CD4-positive, alpha-beta memory T cell (primary cell): ENCODE measurements around the gene COX7A2. TPM values are rescaled to one million over a fixed set of nuclear protein-coding genes. Genes with fewer than 3 reads are reported as not detected.

Experiments
- CTCF ChIA-PET: fragments of 350-600 bp; sonication (Branson Sonifier 250); formaldehyde crosslinking; loops from one replicate; lab custom pipeline; 2021; ENCODE audit warnings: inconsistent platforms; ENCODE audit not compliant: partially characterized antibody; lab: Charles Lee
- POLR2A ChIA-PET: fragments of 350-600 bp; sonication (Branson Sonifier 250); formaldehyde crosslinking; loops from one replicate; lab custom pipeline; 2021; ENCODE audit not compliant: partially characterized antibody; lab: Charles Lee
- DNase-seq, 5 donors: peaks; one replicate each; pipeline versions ENCODE4 v3.0.0 to v3.0.0-alpha.2; 2020 to 2022; ENCODE audit warnings: mixed read lengths in 1 of 5
- H3K27ac ChIP-seq: one replicate; pipeline ENCODE4 v1.7.0; 2013; ENCODE audit warnings: low read depth, low read length
- H3K27me3 ChIP-seq: 2 replicates; pipeline ENCODE4 v1.7.0; 2013; ENCODE audit warnings: mild to moderate bottlenecking, low read length, moderate library complexity; ENCODE audit not compliant: insufficient read depth
- H3K36me3 ChIP-seq: 2 replicates; pipeline ENCODE4 v1.7.0; 2013; ENCODE audit warnings: mild to moderate bottlenecking, low read length, moderate library complexity; ENCODE audit not compliant: insufficient read depth
- H3K4me1 ChIP-seq: 2 replicates; pipeline ENCODE4 v1.7.0; 2013; ENCODE audit warnings: mild to moderate bottlenecking, low read length, moderate library complexity; ENCODE audit not compliant: insufficient read depth
- H3K4me3 ChIP-seq, 2 donors: one replicate each; pipeline ENCODE4 v1.7.0; 2013; ENCODE audit warnings: low read length in 2 of 2, mild to moderate bottlenecking in 1 of 2
- H3K9me3 ChIP-seq, 2 donors: one replicate each; pipeline ENCODE4 v1.7.0; 2013; ENCODE audit warnings: low read length in 2 of 2, control low read depth in 1 of 2; ENCODE audit not compliant: control insufficient read depth in 1 of 2
- H3K27ac Mint-ChIP-seq, 7 donors: one replicate each; pipeline ENCODE4 v1.8.0; 2020 to 2021; ENCODE audit warnings: mixed read lengths in 7 of 7, mild to moderate bottlenecking in 6 of 7, inconsistent platforms in 3 of 7, moderate library complexity in 3 of 7
- H3K27me3 Mint-ChIP-seq, 2 donors: one replicate each; pipeline ENCODE4 v1.8.0; 2020 to 2021; ENCODE audit warnings: mixed read lengths in 2 of 2
- H3K36me3 Mint-ChIP-seq, 2 donors: one replicate each; pipeline ENCODE4 v1.8.0; 2020 to 2021; ENCODE audit warnings: mixed read lengths in 2 of 2, inconsistent platforms in 1 of 2, mild to moderate bottlenecking in 1 of 2
- H3K4me1 Mint-ChIP-seq, 4 donors: one replicate each; pipeline ENCODE4 v1.8.0; 2020 to 2021; ENCODE audit warnings: mixed read lengths in 4 of 4, mild to moderate bottlenecking in 1 of 4
- H3K4me3 Mint-ChIP-seq, 8 donors: one replicate each; pipeline ENCODE4 v1.8.0; 2020 to 2021; ENCODE audit warnings: mixed read lengths in 8 of 8, mild to moderate bottlenecking in 7 of 8, moderate library complexity in 6 of 8, inconsistent platforms in 3 of 8
- H3K9me3 Mint-ChIP-seq, 8 donors: one replicate each; pipeline ENCODE4 v1.8.0; 2020 to 2021; ENCODE audit warnings: mixed read lengths in 8 of 8, mild to moderate bottlenecking in 5 of 8, inconsistent platforms in 3 of 8, moderate library complexity in 1 of 8
- intact Hi-C: fragments of 100-400 bp; cut with micrococcal nuclease; formaldehyde crosslinking; loops from one replicate; pipeline ENCODE4 v1.15.1; 2023
- polyA plus RNA-seq, 2 donors: library from polyadenylated mRNA; unstranded; fragments of 300-500 nt; fragmentation: Illumina TruSeq; gene quantifications; one replicate each; pipeline ENCODE4 v1.2.3, GENCODE V29; 2021
- total RNA-seq, 2 experiments: library from RNA; stranded (reverse); gene quantifications; one replicate each; pipeline ENCODE4 v1.2.3, GENCODE V29; 2021

The COX7A2 gene
- total and polyA plus RNA-seq, 4 experiments from 2014 or later = 188 to 1,007 (median 505) TPM

- H3K27me3 ChIP-seq = peaks cover 32% of the 10 kb centered on the region
- ChIA-PET CTCF (interaction anchor here (0.6 to 10.7 kb wide), 38 partner anchors 9 to 1556 kb away, joined by 3 to 281 read pairs (median 4); partner anchors contain the start of gene COX7A2), POLR2A (interaction anchor here (0.6 to 1.5 kb wide), 3 partner anchors 35 to 1554 kb away, joined by 3 to 4 read pairs (median 4); partner anchors contain the start of gene COX7A2)
- intact Hi-C loops = loop anchor here (1.0 kb wide), 4 partner anchors 35 to 1533 kb away; partner anchors contain the start of gene COX7A2
- Mint-ChIP-seq H3K27ac (peak overlapping the region in 4 of 7 donors; percentile 48 to 87 (median 54)), H3K9me3 (peaks cover 0 to 2% (median 0%) of the 10 kb centered on the region in 8 donors), H3K36me3 (no peaks in the 10 kb centered on the region), H3K4me3 (peak overlapping the region; percentile 70 to 91 (median 82)), H3K4me1 (peaks cover 35 to 54% (median 47%) of the 10 kb centered on the region in 4 donors), H3K27me3 (peaks cover 51 to 62% of the 10 kb centered on the region in 2 donors)
- no peaks in the 10 kb centered on the region for H3K36me3 ChIP-seq
- H3K27ac ChIP-seq = no peak overlapping the region
- peaks cover 50% of the 10 kb centered on the region for H3K4me1 ChIP-seq
- H3K4me3 ChIP-seq = peak overlapping the region; percentile 24 to 30
- no peaks in the 10 kb centered on the region for H3K9me3 ChIP-seq
- peak; percentile 73 to 78 (median 74) for DNase-seq
Observed at GRCh38 chr6:75208298-75209183, 35.1 kb downstream of the COX7A2 start.

GRCh38 chr6:75206576-75207342 lies 36.8 kb downstream of the COX7A2 start:
- peak in 2 of 5 donors; percentile 14 to 28 for DNase-seq
- Histone ChIP-seq H3K4me3 (no peak overlapping the region), H3K36me3 (no peaks in the 10 kb centered on the region), H3K27me3 (peaks cover 39% of the 10 kb centered on the region), H3K9me3 (no peaks in the 10 kb centered on the region), H3K27ac (no peak overlapping the region), H3K4me1 (peaks cover 50% of the 10 kb centered on the region)
- H3K4me3 Mint-ChIP-seq = peak overlapping the region; percentile 70 to 91 (median 82)
- peak overlapping the region in 1 of 7 donors; percentile 54 for H3K27ac Mint-ChIP-seq
- H3K4me1 Mint-ChIP-seq = peaks cover 35 to 65% (median 50%) of the 10 kb centered on the region in 4 donors
- H3K9me3 Mint-ChIP-seq = peaks cover 0 to 2% (median 0%) of the 10 kb centered on the region in 8 donors
- ChIA-PET POLR2A (no interaction called here), CTCF (interaction anchor here (0.8 to 10.7 kb wide), 7 partner anchors 9 to 1531 kb away, joined by 3 to 281 read pairs (median 72); no protein-coding TSS in a partner anchor)
- peaks cover 63 to 68% of the 10 kb centered on the region in 2 donors for H3K27me3 Mint-ChIP-seq
- H3K36me3 Mint-ChIP-seq = no peaks in the 10 kb centered on the region
- intact Hi-C loops = no loop called here

- Histone ChIP-seq H3K36me3 (no peaks in the 10 kb centered on the region), H3K27me3 (peaks cover 39% of the 10 kb centered on the region), H3K27ac (no peak within 1 kb of the TSS), H3K4me1 (peaks cover 50% of the 10 kb centered on the region), H3K9me3 (no peaks in the 10 kb centered on the region), H3K4me3 (peak within 1 kb of the TSS in 1 of 2 donors; percentile 31)
- Mint-ChIP-seq H3K9me3 (peaks cover 0 to 2% (median 0%) of the 10 kb centered on the region in 8 donors), H3K4me3 (peak within 1 kb of the TSS; percentile 77 to 91 (median 82)), H3K27me3 (peaks cover 65 to 69% of the 10 kb centered on the region in 2 donors), H3K4me1 (peaks cover 35 to 65% (median 50%) of the 10 kb centered on the region in 4 donors), H3K27ac (peak within 1 kb of the TSS in 1 of 7 donors; percentile 3), H3K36me3 (no peaks in the 10 kb centered on the region)
- ChIA-PET POLR2A (no interaction called here), CTCF (interaction anchor here (9.5 to 10.7 kb wide), 2 partner anchors 1114 to 1465 kb away, joined by 80 to 281 read pairs; no protein-coding TSS in a partner anchor)
- DNase-seq = peak in 4 of 5 donors; percentile 7 to 35 (median 12)
- intact Hi-C loops = no loop called here
Observed at GRCh38 chr6:75205776-75206575, 37.6 kb downstream of the COX7A2 start, which contains the start of gene COL12A1. TSS of gene COL12A1 (minus strand) at chr6:75206053. CDS start at chr6:75202792, 3,261 bp downstream.

GRCh38 chr6:75204959-75205775 lies 38.4 kb downstream of the COX7A2 start:
- CTCF ChIA-PET = interaction anchor here (0.9 to 10.7 kb wide), 5 partner anchors 14 to 1528 kb away, joined by 3 to 281 read pairs (median 5); no protein-coding TSS in a partner anchor
- H3K4me1 ChIP-seq = peaks cover 50% of the 10 kb centered on the region
- H3K9me3 ChIP-seq = no peaks in the 10 kb centered on the region
- H3K27ac ChIP-seq = no peak overlapping the region
- Mint-ChIP-seq H3K9me3 (peaks cover 0 to 2% (median 0%) of the 10 kb centered on the region in 8 donors), H3K36me3 (no peaks in the 10 kb centered on the region), H3K4me1 (peaks cover 35 to 65% (median 50%) of the 10 kb centered on the region in 4 donors), H3K27ac (peak overlapping the region in 1 of 7 donors; percentile 3), H3K4me3 (peak overlapping the region; percentile 72 to 91 (median 80)), H3K27me3 (peaks cover 66 to 69% of the 10 kb centered on the region in 2 donors)
- POLR2A ChIA-PET = no interaction called here
- intact Hi-C loops = loop anchor here (1.0 kb wide), 1 partner anchor 1350 kb away; no protein-coding TSS in a partner anchor
- peaks cover 39% of the 10 kb centered on the region for H3K27me3 ChIP-seq
- H3K4me3 ChIP-seq = peak overlapping the region in 1 of 2 donors; percentile 31
- H3K36me3 ChIP-seq = no peaks in the 10 kb centered on the region
- peak in 1 of 5 donors; percentile 23 for DNase-seq

GRCh38 chr6:75204217-75204958 lies 39.2 kb downstream of the COX7A2 start:
- H3K27ac ChIP-seq = no peak overlapping the region
- ChIA-PET POLR2A (no interaction called here), CTCF (interaction anchor here (0.9 to 10.7 kb wide), 7 partner anchors 13 to 1527 kb away, joined by 3 to 281 read pairs (median 5); no protein-coding TSS in a partner anchor)
- H3K4me3 ChIP-seq = no peak overlapping the region
- DNase-seq = peak in 2 of 5 donors; percentile 17 to 34
- H3K36me3 ChIP-seq = no peaks in the 10 kb centered on the region
- Mint-ChIP-seq H3K27me3 (peaks cover 66 to 72% of the 10 kb centered on the region in 2 donors), H3K4me1 (peaks cover 35 to 65% (median 50%) of the 10 kb centered on the region in 4 donors), H3K36me3 (no peaks in the 10 kb centered on the region), H3K9me3 (peaks cover 0 to 2% (median 0%) of the 10 kb centered on the region in 8 donors), H3K4me3 (peak overlapping the region; percentile 72 to 91 (median 80)), H3K27ac (no peak overlapping the region)
- H3K27me3 ChIP-seq = peaks cover 39% of the 10 kb centered on the region
- no peaks in the 10 kb centered on the region for H3K9me3 ChIP-seq
- H3K4me1 ChIP-seq = peaks cover 50% of the 10 kb centered on the region
- intact Hi-C loops = loop anchor here (1.0 kb wide), 1 partner anchor 1349 kb away; no protein-coding TSS in a partner anchor
